Mucosa of descending colon (tissue), 3 donors: ENCODE data around the gene RASGEF1C. TPM values are rescaled to one million over a fixed set of nuclear protein-coding genes. Genes with fewer than 3 reads are reported as not detected.

Experiments used
- ATAC-seq: fragments of 200-7000 bp; cut with Tn5 transposase; one replicate; pipeline ENCODE4 v1.9.1; 2020; ENCODE audit warnings: mild to moderate bottlenecking, moderate library complexity
- DNase-seq, 3 donors: peaks; one replicate each; pipeline ENCODE4 v3.0.0-alpha.2; 2020
- H3K36me3 ChIP-seq: fragments of 200-600 bp; one replicate; pipeline ENCODE4 v1.8.0; 2021; ENCODE audit warnings: low read depth, mild to moderate bottlenecking
- H3K4me1 ChIP-seq: fragments of 200-600 bp; one replicate; pipeline ENCODE4 v1.8.0; 2021; ENCODE audit warnings: low read depth, mild to moderate bottlenecking
- H3K4me3 ChIP-seq: fragments of 200-600 bp; one replicate; pipeline ENCODE4 v1.8.0; 2021; ENCODE audit warnings: mild to moderate bottlenecking
- H3K9me3 ChIP-seq: fragments of 200-600 bp; one replicate; pipeline ENCODE4 v1.8.0; 2021; ENCODE audit warnings: mild to moderate bottlenecking
- CTCF ChIP-seq: fragments of 200-600 bp; IDR thresholded peaks from one replicate; pipeline ENCODE4 v1.8.0; 2022; ENCODE audit warnings: antibody characterized with exemption, mild to moderate bottlenecking
- intact Hi-C, 2 donors: fragments of 100-400 bp; cut with DNase I in 1 of 2; cut with micrococcal nuclease in 1 of 2; formaldehyde crosslinking; loops; one replicate each; pipeline versions ENCODE4 v1.11.0 to v1.11.1; 2022; cut with DNase I, micrococcal nuclease
- total RNA-seq, 3 donors: library from RNA; stranded (reverse); fragmentation: NEBNext Ultra II Directional in 2 of 3; extraction: Animal tissue kit (Norgen Biotek cat#: 25700) in 2 of 3; gene quantifications; one replicate each; pipeline versions ENCODE4 v1.2.1 to v1.2.4, GENCODE V29; 2021 to 2023
- donor health status: DM: no; HTN: no; CAD: no; lungs with moderate emphysema.
- donor health status: DM: no; HTN: no; CAD: no.
- donor health status: DM: no; HTN: yes; CAD: no.

Gene RASGEF1C
- total RNA-seq, 3 donors from 2014 or later = 0.17 to 1.9 (median 0.65) TPM

GRCh38 chr5:180120237-180121101, 88.5 kb downstream of the RASGEF1C start:
- intact Hi-C loops = no loop called here
- TF ChIP-seq CTCF = no peak
- ATAC-seq = no peak

GRCh38 chr5:180119903-180120236, 89.1 kb downstream of the RASGEF1C start:
- H3K9me3 ChIP-seq = no peaks in the 10 kb centered on the region
- DNase-seq (peak in 2 of 3 donors; percentile 13 to 25), ATAC-seq (no peak)

More at GRCh38 chr5:180120237-180121101, 88.5 kb downstream of the RASGEF1C start:
- H3K4me1 ChIP-seq = no peaks in the 10 kb centered on the region
- H3K4me3 ChIP-seq = no peak overlapping the region
- no peaks in the 10 kb centered on the region for H3K36me3 ChIP-seq
- peak in 2 of 3 donors; percentile 8 to 34 for DNase-seq
- no peaks in the 10 kb centered on the region for H3K9me3 ChIP-seq

GRCh38 chr5:180119031-180119902, 89.7 kb downstream of the RASGEF1C start:
- no peak for TF ChIP-seq CTCF
- no peak overlapping the region for H3K4me3 ChIP-seq
- no peaks in the 10 kb centered on the region for H3K9me3 ChIP-seq
- ATAC-seq = no peak
- intact Hi-C loops = no loop called here
- peak in 2 of 3 donors; percentile 3 to 38 for DNase-seq
- H3K36me3 ChIP-seq = no peaks in the 10 kb centered on the region
- H3K4me1 ChIP-seq = no peaks in the 10 kb centered on the region

More at GRCh38 chr5:180119903-180120236, 89.1 kb downstream of the RASGEF1C start:
- no peak for TF ChIP-seq CTCF
- intact Hi-C loops = no loop called here
- no peaks in the 10 kb centered on the region for H3K36me3 ChIP-seq
- H3K4me1 ChIP-seq = no peaks in the 10 kb centered on the region
- H3K4me3 ChIP-seq = no peak overlapping the region

- DNase-seq (peak in 2 of 3 donors; percentile 5 to 10), ATAC-seq (no peak)
- no peak overlapping the region for H3K4me3 ChIP-seq
- no peaks in the 10 kb centered on the region for H3K4me1 ChIP-seq
- intact Hi-C loops = no loop called here
- H3K9me3 ChIP-seq = no peaks in the 10 kb centered on the region
- no peak for TF ChIP-seq CTCF
- no peaks in the 10 kb centered on the region for H3K36me3 ChIP-seq
These were observed 90.6 kb downstream of the RASGEF1C start for GRCh38 chr5:180118391-180118791.

GRCh38 chr5:180117000-180117725, 91.8 kb downstream of the RASGEF1C start:
- no peaks in the 10 kb centered on the region for H3K36me3 ChIP-seq
- no peak for TF ChIP-seq CTCF
- ATAC-seq (peak; percentile 62), DNase-seq (peak; percentile 15 to 37 (median 26))
- H3K4me3 ChIP-seq = no peak overlapping the region
- no peaks in the 10 kb centered on the region for H3K4me1 ChIP-seq
- no peaks in the 10 kb centered on the region for H3K9me3 ChIP-seq
- intact Hi-C loops = no loop called here
